GM19463 (cell line): ENCODE measurements around the gene TIA1.
A peak's percentile ranks its signal among the peaks of the same experiment; 100 is the strongest.

Source experiments
- ATAC-seq: cut with Tn5 transposase; IDR thresholded peaks from one replicate; pipeline ENCODE4 v1.9.1; 2021; ENCODE audit warnings: mild to moderate bottlenecking, moderate library complexity; ENCODE audit not compliant: unreplicated experiment

Gene TIA1

GRCh38 chr2:70161069-70161534 is 87.3 kb downstream of the TIA1 start:
- ATAC-seq: peak; percentile 97

GRCh38 chr2:70160545-70160944 is 87.9 kb downstream of the TIA1 start:
- ATAC-seq: no peak
